Measurements from ENCODE around the gene CCKAR.

The CCKAR gene

DNA sequence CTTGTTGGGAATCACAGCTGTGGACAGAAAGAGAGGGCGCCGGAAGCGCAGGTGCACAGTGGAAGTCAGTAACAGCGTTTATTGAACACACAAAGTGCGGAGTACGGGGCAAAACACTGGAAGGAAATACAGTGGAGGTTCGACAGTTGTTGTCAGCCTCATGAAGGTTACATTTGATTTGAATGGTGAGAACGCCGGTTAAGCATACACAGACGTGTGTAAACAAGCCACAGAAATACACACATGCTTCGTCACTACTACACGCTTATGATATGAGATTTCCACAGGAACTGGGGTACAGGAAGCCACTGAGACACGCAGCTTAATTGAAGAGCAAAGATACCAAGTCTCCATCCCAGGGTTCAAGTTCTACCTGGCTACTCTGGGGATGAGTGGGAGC, 12.0 kb downstream of the CCKAR start:
- TF ChIP-seq GATA2 (IDR thresholded peaks at IDR 0.05; ENCODE audit: low read depth, low read length) (no peak), GATA3 (IDR thresholded peaks at IDR 0.05; ENCODE audit: low read depth, low read length) (no peak)

DNA sequence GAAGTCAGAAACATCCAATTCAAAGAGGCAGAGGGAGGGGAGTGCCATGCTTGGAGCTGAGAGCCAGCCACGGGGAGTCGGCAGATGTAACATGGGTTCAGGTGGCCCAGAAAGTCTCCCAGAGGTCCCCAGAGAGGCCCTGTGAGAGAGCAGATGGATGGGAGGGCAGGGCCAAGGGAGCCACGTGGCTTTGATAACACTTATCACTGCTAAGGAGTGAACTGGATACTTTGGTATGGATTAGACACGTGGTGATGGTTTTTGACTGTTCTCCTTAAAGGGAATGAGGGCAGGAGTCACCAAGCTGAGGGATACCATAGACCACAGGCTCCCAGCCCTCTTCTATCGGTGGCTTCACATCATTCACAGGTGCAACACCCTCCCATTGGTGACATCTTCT, 13.7 kb downstream of the CCKAR start:
- TF ChIP-seq GATA2 (IDR thresholded peaks at IDR 0.05; ENCODE audit: low read depth, low read length) (no peak), GATA3 (IDR thresholded peaks at IDR 0.05; ENCODE audit: low read depth, low read length) (no peak)

DNA sequence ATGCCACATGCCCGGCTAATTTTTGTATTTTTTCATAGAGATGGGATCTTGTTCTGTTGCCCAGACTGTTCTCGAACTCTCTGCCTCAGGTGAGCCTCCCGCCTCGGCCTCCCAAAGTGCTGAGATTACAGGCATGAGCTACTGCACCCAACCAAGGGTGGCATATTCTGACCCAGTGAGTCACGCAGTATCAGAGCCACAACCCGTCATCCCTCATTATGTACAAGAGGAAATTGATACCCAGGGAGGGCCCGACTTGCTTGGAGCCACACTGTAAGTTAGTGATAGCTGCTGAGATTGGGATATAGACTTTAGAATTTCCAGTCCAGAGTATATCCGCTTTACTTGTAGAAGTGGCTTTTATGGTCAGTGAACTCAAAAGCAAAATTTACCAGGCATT, 14.6 kb downstream of the CCKAR start:
- TF ChIP-seq GATA3 (IDR thresholded peaks at IDR 0.05; ENCODE audit: low read depth, low read length): no peak
- TF ChIP-seq GATA2 (IDR thresholded peaks at IDR 0.05; ENCODE audit: low read depth, low read length): no peak

DNA sequence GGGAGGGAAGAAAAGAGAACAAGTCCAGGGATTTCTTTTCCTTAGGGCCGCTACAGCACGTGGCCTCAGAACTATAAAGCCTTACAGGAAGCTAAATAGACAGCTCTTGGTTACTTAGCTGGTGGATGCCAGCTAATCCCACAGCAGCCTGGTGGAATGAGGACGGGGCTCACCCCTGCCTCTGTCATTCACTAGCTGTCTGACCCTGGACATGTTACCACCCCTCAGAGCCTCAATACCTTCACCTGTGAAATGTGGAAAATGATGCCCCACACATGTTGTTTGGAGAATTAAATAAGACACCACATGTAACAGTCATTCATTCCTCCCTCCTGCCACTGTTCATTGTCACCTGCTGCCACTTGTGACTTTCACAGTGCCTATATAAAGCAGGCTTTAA, 15.7 kb downstream of the CCKAR start:
- TF ChIP-seq GATA3 (IDR thresholded peaks at IDR 0.05; ENCODE audit: low read depth, low read length) (no peak), GATA2 (IDR thresholded peaks at IDR 0.05; ENCODE audit: low read depth, low read length) (no peak)

DNA sequence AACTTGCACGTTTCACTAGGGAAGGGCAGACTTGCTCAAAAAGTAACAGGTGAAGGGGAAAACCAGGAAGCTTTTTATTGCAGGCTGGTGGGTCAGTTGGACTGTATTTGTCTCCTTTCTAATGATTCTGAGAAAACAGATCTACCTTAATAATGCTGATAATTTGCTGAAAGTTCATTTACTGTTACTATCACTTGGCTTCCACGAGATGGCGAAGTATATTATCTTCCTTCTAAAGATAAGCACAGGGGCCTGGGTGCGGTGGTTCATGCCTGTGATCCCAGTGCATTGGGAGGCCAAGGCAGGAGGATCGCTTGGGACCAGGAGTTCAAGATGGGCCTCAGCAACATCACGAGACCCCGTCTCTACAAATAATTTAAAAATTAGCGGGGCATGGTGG, 16.4 kb downstream of the CCKAR start:
- TF ChIP-seq GATA3 (IDR thresholded peaks at IDR 0.05; ENCODE audit: low read depth, low read length): no peak
- no peak for TF ChIP-seq GATA2 (IDR thresholded peaks at IDR 0.05; ENCODE audit: low read depth, low read length)

DNA sequence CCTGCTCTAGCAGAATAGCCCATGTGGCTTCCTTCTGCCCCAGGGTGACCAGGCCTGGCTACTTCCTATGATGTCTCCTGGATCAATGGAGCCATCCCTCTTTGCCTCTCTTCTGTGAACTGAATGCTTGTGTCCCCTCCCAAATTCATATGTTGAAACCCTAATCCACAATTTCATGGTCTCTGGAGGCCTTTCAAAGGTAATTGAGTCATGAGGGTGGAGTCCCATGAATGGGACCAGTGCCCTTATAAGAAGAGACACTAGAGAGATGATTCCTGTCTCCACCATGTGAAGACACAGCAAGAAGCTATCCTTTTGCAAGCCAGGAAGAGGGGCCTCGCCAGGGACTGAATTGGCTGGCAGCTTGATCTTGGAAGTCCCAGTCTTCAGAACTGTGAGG, 18.4 kb downstream of the CCKAR start:
- TF ChIP-seq GATA2 (IDR thresholded peaks at IDR 0.05; ENCODE audit: low read depth, low read length) (no peak), GATA3 (IDR thresholded peaks at IDR 0.05; ENCODE audit: low read depth, low read length) (no peak)

DNA sequence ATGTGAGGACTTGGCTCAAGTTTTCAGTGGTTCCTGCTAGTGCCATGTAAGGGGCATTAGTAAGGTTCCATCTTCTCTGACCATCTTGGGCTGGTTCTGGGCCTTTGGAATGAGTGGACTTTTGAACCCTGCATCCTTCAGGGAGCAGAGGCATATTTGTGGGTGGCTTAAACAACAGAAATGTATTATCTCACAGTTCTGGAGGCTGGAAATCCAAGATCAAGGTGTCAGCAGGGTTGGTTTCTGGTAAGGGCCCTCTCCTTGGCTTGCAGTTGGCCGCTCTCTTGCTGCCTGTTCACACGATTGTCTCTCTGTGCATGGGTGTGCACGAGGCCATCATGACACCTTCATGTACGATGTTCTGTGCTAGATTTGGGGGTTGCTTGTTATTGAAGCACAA, 21.3 kb downstream of the CCKAR start:
- TF ChIP-seq GATA3 (IDR thresholded peaks at IDR 0.05; ENCODE audit: low read depth, low read length) (no peak), GATA2 (IDR thresholded peaks at IDR 0.05; ENCODE audit: low read depth, low read length) (no peak)

DNA sequence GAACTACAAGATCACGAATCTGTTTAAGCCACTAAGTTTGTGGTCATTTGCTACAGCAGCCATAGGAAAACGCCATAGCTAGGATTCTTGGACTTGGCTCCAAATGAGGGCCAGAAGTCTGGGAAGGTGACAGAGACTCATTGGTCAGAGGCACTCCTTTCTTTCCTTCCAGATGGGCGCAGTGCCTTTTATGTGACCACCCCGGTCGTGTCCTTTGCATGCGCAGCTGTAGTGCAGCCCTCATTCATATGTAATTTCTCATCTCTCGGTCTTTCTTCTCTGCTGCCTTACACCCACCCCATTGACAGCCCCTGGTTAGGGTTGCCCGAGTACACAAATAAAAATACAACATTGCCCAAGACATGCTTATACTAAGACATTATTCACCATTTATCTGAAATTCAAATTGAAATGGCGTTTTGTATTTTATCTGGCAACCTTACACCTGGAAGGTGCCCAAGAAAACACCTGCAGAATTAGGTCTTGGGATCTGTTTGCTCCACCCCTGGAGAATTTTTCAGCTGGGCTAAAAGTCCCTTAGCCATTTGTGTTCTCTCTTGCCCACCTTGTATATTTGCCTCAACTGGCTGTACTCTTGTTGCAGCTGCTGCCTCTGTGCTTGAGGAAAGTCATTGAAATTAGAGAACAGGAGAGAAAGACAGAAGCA, 21.9 kb downstream of the CCKAR start:
- no peak for TF ChIP-seq GATA2 (IDR thresholded peaks at IDR 0.05; ENCODE audit: low read depth, low read length)
- TF ChIP-seq GATA3 (IDR thresholded peaks at IDR 0.05; ENCODE audit: low read depth, low read length): no peak

DNA sequence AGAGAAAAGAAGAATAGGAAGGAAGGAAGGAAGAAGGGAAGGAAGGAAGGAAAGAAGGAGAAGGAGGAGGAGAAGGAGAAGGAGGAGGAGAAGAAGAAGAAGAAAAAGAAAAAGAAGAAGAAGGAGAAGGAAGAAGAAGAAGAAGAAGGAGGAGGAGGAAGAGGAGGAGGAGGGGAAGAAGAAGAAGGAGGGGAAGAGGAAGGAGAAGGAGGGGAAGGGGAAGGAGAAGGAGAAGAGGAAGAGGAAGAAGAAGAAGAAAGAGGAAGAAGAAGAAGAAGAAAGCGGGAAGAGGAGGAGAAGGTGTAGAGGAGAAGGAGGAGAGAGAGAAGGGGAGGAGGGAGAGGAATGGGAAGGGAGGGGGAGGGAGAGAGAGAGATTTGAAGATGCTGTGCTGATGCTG, 22.6 kb downstream of the CCKAR start:
- no peak for TF ChIP-seq GATA3 (IDR thresholded peaks at IDR 0.05; ENCODE audit: low read depth, low read length)
- no peak for TF ChIP-seq GATA2 (IDR thresholded peaks at IDR 0.05; ENCODE audit: low read depth, low read length)

DNA sequence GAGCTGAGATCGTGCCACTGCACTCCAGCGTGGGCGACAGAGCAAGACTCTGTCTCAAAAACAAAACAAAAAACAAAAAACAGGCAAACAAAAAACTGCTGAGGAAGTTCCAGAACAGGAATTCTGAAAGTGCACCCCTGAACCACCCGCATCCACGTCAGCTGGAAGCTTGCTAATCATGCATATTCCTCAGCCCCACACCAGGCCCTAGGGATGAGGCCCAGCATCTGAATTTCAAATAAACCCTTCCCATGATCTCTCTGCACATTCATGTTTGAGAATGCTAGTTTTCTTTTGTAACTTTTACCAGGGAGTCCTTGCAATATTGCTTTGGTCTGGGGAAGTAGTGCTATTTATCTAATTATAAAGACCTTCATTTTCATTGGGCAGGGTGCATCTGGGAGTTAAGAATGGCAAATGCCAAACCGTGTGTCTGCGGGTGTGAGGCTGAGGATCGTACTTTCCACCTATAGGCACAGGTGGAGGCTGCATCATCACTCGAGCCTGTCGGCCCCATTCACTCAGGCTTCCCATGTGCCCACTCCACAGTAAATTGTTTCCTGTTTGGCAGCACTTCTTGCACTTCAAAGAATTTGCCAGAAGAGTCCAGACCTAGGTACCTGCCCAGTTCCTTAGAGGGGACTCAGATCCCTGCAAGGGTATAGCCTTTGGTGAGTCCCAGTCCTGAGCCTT, 23.6 kb downstream of the CCKAR start:
- TF ChIP-seq GATA2 (IDR thresholded peaks at IDR 0.05; ENCODE audit: low read depth, low read length): no peak
- TF ChIP-seq GATA3 (IDR thresholded peaks at IDR 0.05; ENCODE audit: low read depth, low read length): no peak

DNA sequence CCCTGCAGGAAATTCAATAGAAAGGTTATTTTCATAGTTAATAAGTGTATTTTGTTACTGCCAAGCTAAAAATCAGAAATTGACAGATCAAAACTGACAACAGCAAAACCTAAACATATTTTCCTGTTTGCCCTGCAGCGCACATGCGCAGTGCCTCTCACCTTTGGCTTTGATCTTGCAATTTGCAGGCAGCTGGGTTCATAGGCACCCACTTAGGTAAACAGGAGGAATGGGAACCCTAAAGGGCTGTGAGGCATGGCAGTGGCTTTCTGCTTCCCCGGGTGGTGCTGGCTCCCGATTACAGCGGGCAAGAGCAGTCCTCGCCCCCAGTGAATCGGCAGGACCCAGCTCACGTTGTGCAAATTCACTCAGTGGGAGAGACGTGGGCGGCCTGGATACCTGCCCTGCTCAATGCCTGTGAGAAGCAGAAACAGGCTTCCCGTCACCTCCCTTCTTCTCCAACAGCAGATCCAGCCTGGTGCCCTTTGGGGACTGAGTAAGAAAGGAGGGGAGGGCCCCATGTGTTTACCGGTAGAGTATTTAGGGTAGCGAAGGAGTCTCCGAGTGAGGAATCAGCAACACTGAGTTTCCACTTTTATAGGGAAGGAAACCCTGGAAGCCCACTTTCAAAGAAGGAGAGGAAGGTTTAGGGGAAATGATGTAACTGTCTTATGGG, 25.7 kb downstream of the CCKAR start:
- TF ChIP-seq GATA2 (IDR thresholded peaks at IDR 0.05; ENCODE audit: low read depth, low read length) (no peak), GATA3 (IDR thresholded peaks at IDR 0.05; ENCODE audit: low read depth, low read length) (no peak)

DNA sequence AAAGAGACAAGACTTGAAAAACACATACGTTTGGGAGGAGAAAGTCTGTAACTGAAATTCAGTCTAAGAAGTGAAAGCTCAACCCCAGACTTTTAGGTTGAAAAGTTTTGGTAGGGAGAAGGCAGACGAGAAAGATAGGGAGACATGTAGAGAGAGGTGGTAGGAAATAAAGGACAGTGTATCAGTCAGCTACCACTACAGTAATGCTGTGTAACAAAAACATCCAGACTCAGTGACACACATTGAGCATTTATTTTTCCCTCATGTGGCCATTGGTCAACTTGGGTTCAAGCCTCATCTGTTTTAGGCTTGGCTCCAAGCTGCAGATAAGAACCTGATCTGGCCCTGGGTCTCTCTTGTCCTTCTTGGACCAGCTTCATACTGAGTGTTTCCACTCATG, 26.9 kb downstream of the CCKAR start:
- no peak for TF ChIP-seq GATA3 (IDR thresholded peaks at IDR 0.05; ENCODE audit: low read depth, low read length)
- no peak for TF ChIP-seq GATA2 (IDR thresholded peaks at IDR 0.05; ENCODE audit: low read depth, low read length)

DNA sequence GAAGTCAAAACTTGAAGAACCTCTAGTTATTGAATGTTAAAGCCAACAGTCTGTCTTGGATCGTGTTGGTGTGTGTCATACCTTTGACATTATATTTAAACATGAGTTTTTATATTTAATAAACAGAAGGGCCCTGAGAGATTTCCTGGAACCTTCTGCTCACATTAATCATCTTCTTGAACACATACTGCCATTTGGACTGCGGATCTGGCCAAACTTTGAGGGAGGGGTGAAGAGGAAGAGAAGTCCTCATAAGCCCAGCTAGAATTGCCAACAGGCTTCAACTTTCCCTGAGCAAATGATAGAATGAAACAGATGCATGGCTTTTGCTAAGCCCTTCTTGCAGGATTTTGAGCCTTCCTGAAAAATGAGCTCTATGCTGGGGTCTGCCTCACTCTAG, 27.4 kb downstream of the CCKAR start:
- no peak for TF ChIP-seq GATA2 (IDR thresholded peaks at IDR 0.05; ENCODE audit: low read depth, low read length)
- TF ChIP-seq GATA3 (IDR thresholded peaks at IDR 0.05; ENCODE audit: low read depth, low read length): no peak

DNA sequence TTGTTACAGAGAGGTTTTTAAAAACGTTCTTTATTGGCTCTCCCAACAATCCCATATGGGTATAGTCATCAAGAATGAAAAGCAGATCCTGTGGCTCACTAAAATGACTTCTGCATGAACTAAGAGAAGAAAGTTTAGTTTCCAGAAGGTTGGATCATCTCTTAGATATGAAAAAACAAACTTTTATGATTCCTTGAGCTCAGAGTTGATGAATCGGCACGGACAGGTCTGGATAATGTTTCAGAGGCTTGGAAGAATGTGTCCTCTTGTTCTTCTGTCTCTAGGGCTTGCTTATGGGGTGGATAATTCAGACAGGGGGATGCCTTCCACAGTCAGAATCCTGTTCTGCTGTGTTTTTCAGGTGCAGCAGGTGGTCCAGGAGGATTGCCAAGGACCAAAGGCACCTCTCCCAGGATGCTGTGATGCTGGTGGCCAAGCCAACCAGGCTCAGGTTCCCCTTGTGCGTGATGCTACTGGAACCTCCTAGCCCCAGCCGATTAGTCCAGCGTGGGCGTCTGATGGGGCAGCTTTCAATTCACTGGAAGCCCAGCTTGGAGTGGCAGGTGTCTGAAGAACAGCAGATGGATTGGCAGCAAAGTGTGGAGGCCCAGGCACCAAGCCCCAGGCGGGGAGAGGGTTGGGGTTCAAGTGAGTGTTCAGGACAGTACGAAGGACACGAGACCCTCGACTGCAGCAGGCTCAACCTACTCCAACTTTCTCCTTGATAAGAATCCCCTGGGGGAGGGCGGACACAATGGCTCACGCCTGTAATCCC, 30.3 kb downstream of the CCKAR start:
- no peak for TF ChIP-seq GATA3 (IDR thresholded peaks at IDR 0.05; ENCODE audit: low read depth, low read length)
- no peak for TF ChIP-seq GATA2 (IDR thresholded peaks at IDR 0.05; ENCODE audit: low read depth, low read length)

Measured in SH-SY5Y (cell line).